RWPE2 (cell line): ENCODE results near the gene CNST.

Source experiments
- ATAC-seq: fragments of 200-7000 bp; cut with Tn5 transposase; 3 replicates; pipeline ENCODE4 v1.9.1; 2021; ENCODE audit warnings: low read depth
- DNase-seq: peaks from one replicate; pipeline ENCODE4 v3.0.0-alpha.2; 2020; ENCODE audit warnings: low spot score
- H3K27ac ChIP-seq: fragments of 450-650 bp; 2 replicates; pipeline ENCODE4 v1.5.1; 2017; ENCODE audit warnings: mild to moderate bottlenecking; ENCODE audit not compliant: poor library complexity, severe bottlenecking
- H3K27me3 ChIP-seq: fragments of 250-450 bp; sonication (Bioruptor Pico); 2 replicates; pipeline ENCODE4 v1.5.1; 2021; ENCODE audit warnings: mild to moderate bottlenecking, moderate library complexity; ENCODE audit not compliant: insufficient read depth, poor library complexity, severe bottlenecking
- H3K36me3 ChIP-seq: fragments of 250-450 bp; sonication (Bioruptor Pico); 2 replicates; pipeline ENCODE4 v1.5.1; 2020; ENCODE audit warnings: low read depth, mild to moderate bottlenecking, moderate library complexity
- H3K4me1 ChIP-seq: fragments of 250-450 bp; sonication (Bioruptor Pico); 2 replicates; pipeline ENCODE4 v1.5.1; 2021; ENCODE audit warnings: mild to moderate bottlenecking, moderate library complexity; ENCODE audit not compliant: insufficient read depth, poor library complexity, severe bottlenecking
- H3K4me3 ChIP-seq: fragments of 250-450 bp; sonication (Bioruptor Pico); 2 replicates; pipeline ENCODE4 v1.5.1; 2021; ENCODE audit warnings: mild to moderate bottlenecking, moderate library complexity; ENCODE audit not compliant: severe bottlenecking
- H3K9me3 ChIP-seq: fragments of 250-450 bp; sonication (Bioruptor Pico); 2 replicates; pipeline ENCODE4 v1.5.1; 2021; ENCODE audit warnings: mild to moderate bottlenecking, moderate library complexity; ENCODE audit not compliant: severe bottlenecking
- CTCF ChIP-seq: fragments of 450-650 bp; IDR thresholded peaks from one replicate; pipeline ENCODE4 v1.5.1; 2017; ENCODE audit warnings: mild to moderate bottlenecking, moderate library complexity; ENCODE audit not compliant: poor library complexity, severe bottlenecking

The CNST gene

DNA sequence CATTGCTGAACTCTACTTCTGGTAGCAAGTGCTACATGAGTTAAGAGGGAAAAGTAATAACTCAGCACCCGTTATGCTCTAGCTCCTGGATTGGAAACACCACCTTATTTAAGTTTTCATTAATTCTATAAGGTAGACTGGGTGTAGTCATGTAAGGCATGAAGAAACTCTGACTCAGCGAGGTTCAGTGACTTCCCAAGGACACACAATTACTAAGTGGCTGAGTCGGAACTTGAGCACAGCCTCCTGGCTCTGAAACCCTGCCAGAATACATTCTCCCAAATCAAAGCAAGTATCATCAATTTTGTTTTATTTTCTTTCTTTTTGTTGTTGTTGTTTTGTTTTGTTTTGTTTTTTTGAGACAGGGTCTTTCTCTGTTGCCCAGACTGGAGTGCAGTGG is 128.9 kb downstream of the CNST start:
- ATAC-seq, result no peak
- Histone ChIP-seq H3K27ac (no peak overlapping the region), H3K4me3 (no peak overlapping the region), H3K9me3 (no peaks in the 10 kb centered on the region), H3K4me1 (no peaks in the 10 kb centered on the region), H3K36me3 (no peaks in the 10 kb centered on the region), H3K27me3 (no peaks in the 10 kb centered on the region)
- TF ChIP-seq CTCF, result no peak
- no peak for DNase-seq

DNA sequence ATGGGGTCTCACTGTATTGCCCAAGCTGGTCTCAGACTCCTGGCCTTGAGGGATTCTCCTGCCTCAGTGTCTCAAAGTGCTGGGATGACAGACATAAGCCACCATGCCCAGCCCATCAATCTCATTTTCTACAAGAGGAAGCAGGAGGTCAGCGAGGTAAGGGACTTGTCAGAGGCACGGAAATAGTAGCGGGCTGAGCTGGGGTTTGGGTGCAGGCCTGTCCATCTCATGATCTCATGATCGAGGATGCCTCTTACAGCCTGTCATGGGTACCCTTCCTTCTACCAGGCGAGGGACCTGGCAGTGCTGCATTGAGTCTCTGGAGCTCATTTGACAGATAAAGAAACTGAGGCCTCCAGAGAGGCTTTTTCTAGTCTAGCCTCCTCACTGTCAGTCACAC is 129.4 kb downstream of the CNST start:
- no peak overlapping the region for H3K4me3 ChIP-seq
- ATAC-seq (no peak), DNase-seq (no peak)
- H3K9me3 ChIP-seq, result no peaks in the 10 kb centered on the region
- H3K36me3 ChIP-seq, result no peaks in the 10 kb centered on the region
- no peak for TF ChIP-seq CTCF
- H3K27me3 ChIP-seq, result no peaks in the 10 kb centered on the region
- H3K27ac ChIP-seq, result no peak overlapping the region
- no peaks in the 10 kb centered on the region for H3K4me1 ChIP-seq

DNA sequence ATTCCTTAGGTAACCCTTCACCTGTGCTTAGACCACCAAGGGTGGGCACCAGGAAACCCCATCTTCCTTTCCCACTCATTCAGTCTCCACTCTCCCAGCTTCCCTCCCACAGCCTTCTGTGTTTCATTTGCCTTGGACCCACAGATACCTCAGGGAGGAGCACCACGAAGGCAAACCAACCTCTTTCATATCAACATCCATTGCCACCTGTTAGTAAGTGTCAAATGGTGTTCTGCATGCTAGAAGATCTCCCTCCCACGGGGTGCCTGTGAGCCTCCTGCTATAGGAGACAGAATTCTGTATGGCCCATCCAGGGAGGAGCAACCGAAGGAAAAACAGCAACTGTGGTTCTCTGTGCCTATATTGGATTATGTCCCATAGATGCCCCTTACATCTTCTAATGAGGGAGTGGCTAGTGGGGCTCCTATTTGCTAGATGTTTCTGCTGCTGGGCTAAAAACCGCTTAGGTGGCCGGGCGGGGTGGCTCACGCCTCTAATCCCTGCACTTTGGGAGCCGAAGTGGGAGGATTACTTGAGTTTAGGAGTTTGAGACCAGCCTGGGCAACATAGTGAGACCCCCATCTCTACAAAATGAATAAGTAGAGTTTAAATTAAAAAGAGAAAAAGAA is 132.3 kb downstream of the CNST start:
- H3K27ac ChIP-seq, result no peak overlapping the region

DNA sequence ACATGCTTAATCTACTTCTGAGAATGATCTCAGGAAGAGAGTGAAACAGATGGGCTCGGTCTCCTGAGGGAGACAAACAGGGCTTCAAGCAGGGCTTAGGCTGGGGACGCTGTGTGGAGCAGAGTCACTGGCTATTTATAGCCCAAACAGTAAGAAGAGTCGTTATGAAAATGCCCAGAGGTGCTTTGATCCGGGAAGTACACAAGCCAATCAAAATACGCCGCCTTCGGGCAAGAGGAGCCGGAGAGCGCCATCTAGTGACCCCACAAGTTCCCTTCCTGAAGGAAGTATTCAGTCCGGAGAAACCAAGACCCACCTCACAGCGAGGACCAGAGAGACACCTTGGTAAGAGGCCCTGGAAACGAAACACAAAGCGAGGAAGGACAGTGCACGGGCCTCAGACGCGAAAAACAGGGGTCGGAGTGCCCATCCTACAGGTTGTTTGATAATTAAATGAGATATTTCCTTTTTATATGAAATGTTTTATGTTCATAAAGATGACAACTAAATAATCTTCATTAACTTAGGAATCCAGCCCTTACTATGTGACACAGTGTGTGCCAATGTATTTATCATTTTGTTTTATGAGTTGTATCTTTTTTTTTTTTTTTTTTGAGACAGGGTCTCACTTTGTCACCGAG is 133.0 kb downstream of the CNST start:
- Histone ChIP-seq H3K36me3 (no peaks in the 10 kb centered on the region), H3K9me3 (no peaks in the 10 kb centered on the region), H3K27ac (no peak overlapping the region), H3K27me3 (no peaks in the 10 kb centered on the region), H3K4me3 (no peak overlapping the region), H3K4me1 (no peaks in the 10 kb centered on the region)
- DNase-seq, result peak; percentile 66
- peak; percentile 86 for ATAC-seq
- peak; percentile 75 for TF ChIP-seq CTCF

More for the DNA sequence above, 132.3 kb downstream of the CNST start:
- H3K36me3 ChIP-seq, result no peaks in the 10 kb centered on the region
- H3K9me3 ChIP-seq, result no peaks in the 10 kb centered on the region
- H3K27me3 ChIP-seq, result no peaks in the 10 kb centered on the region
- no peaks in the 10 kb centered on the region for H3K4me1 ChIP-seq
- H3K4me3 ChIP-seq, result no peak overlapping the region
- DNase-seq (no peak), ATAC-seq (no peak)
- no peak for TF ChIP-seq CTCF

GRCh38 chr1:246703581-246703980 is 137.3 kb downstream of the CNST start:
- no peaks in the 10 kb centered on the region for H3K36me3 ChIP-seq
- no peak overlapping the region for H3K4me3 ChIP-seq
- H3K4me1 ChIP-seq, result no peaks in the 10 kb centered on the region
- ATAC-seq, result no peak
- TF ChIP-seq CTCF, result no peak
- no peaks in the 10 kb centered on the region for H3K27me3 ChIP-seq
- H3K27ac ChIP-seq, result no peak overlapping the region
- no peak for DNase-seq
- no peaks in the 10 kb centered on the region for H3K9me3 ChIP-seq
